ENCODE data around the gene TOLLIP.

The TOLLIP gene

GRCh38 chr11:1336836-1337646 lies 27.6 kb upstream of the TOLLIP start:
- no peak overlapping the region for H3K4ac ChIP-seq (ENCODE audit: low read length)
- H3K9ac ChIP-seq (ENCODE audit: low read depth, low read length, poor library complexity) = no peak overlapping the region
- peaks cover 12 to 14% of the 10 kb centered on the region in 2 donors for H3K9me3 ChIP-seq (replicated peaks in 1 of 2; ENCODE audit: control insufficient read depth in 2 of 2, insufficient read depth in 1 of 2, low read depth in 1 of 2, low read length in 2 of 2)
- peaks cover 0 to 20% (median 13%) of the 10 kb centered on the region in 3 experiments for H3K27me3 ChIP-seq (ENCODE audit: control insufficient read depth in 3 of 3, insufficient read depth in 3 of 3, low read depth in 1 of 3, low read length in 3 of 3)
- H2BK5ac ChIP-seq (ENCODE audit: low read length) = peak overlapping the region; percentile 82
- peaks cover 6 to 8% of the 10 kb centered on the region in 2 donors for H3K4me1 ChIP-seq (ENCODE audit: control insufficient read depth in 2 of 2, insufficient read depth in 1 of 2, low read depth in 1 of 2, low read length in 2 of 2)
- H3K4me3 ChIP-seq (ENCODE audit: low read length in 2 of 2) = peak overlapping the region in 1 of 2 donors; percentile 75
- H4K8ac ChIP-seq (ENCODE audit: low read depth, low read length) = no peak overlapping the region
- no peak overlapping the region for H2BK12ac ChIP-seq (ENCODE audit: low read length)
- no peaks in the 10 kb centered on the region for H3K79me1 ChIP-seq (ENCODE audit: low read depth, low read length)
- no peak overlapping the region for H2BK120ac ChIP-seq (ENCODE audit: low read depth, low read length)
- peak overlapping the region; percentile 43 for H3K23ac ChIP-seq (ENCODE audit: low read depth, low read length, poor library complexity)
- peak overlapping the region; percentile 26 for H2BK15ac ChIP-seq (ENCODE audit: low read length)
- no peak overlapping the region for H3K27ac ChIP-seq (replicated peaks; ENCODE audit: low read length)
- no peak overlapping the region for H2AK5ac ChIP-seq (ENCODE audit: low read depth, low read length)
- H4K91ac ChIP-seq (ENCODE audit: low read depth, low read length, poor library complexity) = no peak overlapping the region
- peak overlapping the region; percentile 89 for H2AFZ ChIP-seq (ENCODE audit: low read length)
- peak overlapping the region; percentile 85 for H3K18ac ChIP-seq (ENCODE audit: low read length)
- H3K36me3 ChIP-seq (replicated peaks in 1 of 2; ENCODE audit: control insufficient read depth in 2 of 2, insufficient read depth in 2 of 2, low read length in 2 of 2) = peaks cover 0 to 1% of the 10 kb centered on the region in 2 donors
- WGBS, 2 donors (ENCODE audit: extremely low coverage in 2 of 2, insufficient read length in 2 of 2, insufficient replicate concordance in 1 of 2) = no CpG with 5 or more reads among the region's 95 CpGs
- DNase-seq (ENCODE audit: low spot score) = no peak
- H3K14ac ChIP-seq (ENCODE audit: low read length) = no peak overlapping the region
- peak overlapping the region; percentile 83 for H3K4me2 ChIP-seq (ENCODE audit: insufficient read depth, low read length, poor library complexity, severe bottlenecking)

DNA sequence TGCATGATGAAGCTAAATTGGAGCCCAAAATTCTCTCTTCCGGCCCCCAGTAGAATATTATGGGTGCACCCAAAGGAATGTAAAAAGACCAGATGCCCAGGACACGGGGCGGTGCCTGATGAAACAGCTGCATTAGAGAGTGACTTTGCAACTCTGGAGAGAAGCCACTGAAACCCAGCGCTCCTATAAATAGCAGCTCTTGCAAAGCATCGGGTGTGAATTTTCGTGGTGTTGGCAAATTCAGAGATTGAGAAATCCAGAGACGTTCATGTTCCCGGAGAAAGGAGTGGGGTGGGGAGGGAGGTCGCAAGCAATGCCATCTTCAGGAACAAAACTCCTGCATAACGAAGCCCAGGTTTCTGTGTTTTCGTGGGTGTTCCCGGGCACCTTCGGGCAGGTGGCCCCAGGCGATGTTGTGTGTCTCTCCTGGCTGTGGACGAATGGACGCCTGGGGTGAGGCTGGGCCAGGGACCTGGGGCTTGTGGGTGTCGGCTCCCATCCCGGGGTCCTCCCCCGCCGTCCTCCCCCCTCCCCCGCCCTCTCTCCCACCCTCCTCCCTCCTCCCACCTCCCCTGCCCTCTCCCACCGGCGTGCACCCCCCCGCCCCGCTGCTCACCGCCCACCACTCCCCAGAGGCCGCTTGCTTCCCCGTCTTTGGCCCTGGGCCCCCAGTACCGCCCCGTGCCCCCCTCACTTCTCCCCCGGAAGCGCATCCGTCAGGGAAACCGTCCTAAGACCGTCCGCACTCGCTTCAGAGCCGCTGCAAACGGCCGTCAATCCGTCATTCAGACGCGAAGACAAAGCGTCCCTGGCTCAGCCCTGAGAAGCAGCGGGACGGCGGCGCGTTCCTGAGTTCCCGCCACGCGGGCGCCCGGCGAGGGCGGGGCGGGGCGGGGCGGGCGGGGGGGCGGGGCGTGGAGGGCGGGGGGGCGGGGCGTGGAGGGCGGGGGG lies 26.7 kb upstream of the TOLLIP start:
- Histone ChIP-seq H3K27ac (replicated peaks; ENCODE audit: low read length) (no peak overlapping the region), H2BK5ac (ENCODE audit: low read length) (no peak overlapping the region), H2BK15ac (ENCODE audit: low read length) (peak overlapping the region; percentile 67), H4K91ac (ENCODE audit: low read depth, low read length, poor library complexity) (no peak overlapping the region), H3K4ac (ENCODE audit: low read length) (no peak overlapping the region), H3K4me2 (ENCODE audit: insufficient read depth, low read length, poor library complexity, severe bottlenecking) (peak overlapping the region; percentile 84), H3K79me1 (ENCODE audit: low read depth, low read length) (no peaks in the 10 kb centered on the region), H3K23ac (ENCODE audit: low read depth, low read length, poor library complexity) (no peak overlapping the region), H2BK120ac (ENCODE audit: low read depth, low read length) (no peak overlapping the region), H3K14ac (ENCODE audit: low read length) (peak overlapping the region; percentile 79), H4K8ac (ENCODE audit: low read depth, low read length) (no peak overlapping the region), H3K9me3 (replicated peaks in 1 of 2; ENCODE audit: control insufficient read depth in 2 of 2, insufficient read depth in 1 of 2, low read depth in 1 of 2, low read length in 2 of 2) (peaks cover 12 to 14% of the 10 kb centered on the region in 2 donors), H2AFZ (ENCODE audit: low read length) (peak overlapping the region; percentile 87), H3K4me1 (ENCODE audit: control insufficient read depth in 2 of 2, insufficient read depth in 1 of 2, low read depth in 1 of 2, low read length in 2 of 2) (peaks cover 6 to 8% of the 10 kb centered on the region in 2 donors), H2AK5ac (ENCODE audit: low read depth, low read length) (peak overlapping the region; percentile 29), H3K4me3 (ENCODE audit: low read length in 2 of 2) (peak overlapping the region; percentile 46 to 79), H3K36me3 (replicated peaks in 1 of 2; ENCODE audit: control insufficient read depth in 2 of 2, insufficient read depth in 2 of 2, low read length in 2 of 2) (peaks cover 0 to 1% of the 10 kb centered on the region in 2 donors), H2BK12ac (ENCODE audit: low read length) (no peak overlapping the region), H3K18ac (ENCODE audit: low read length) (peak overlapping the region; percentile 95), H3K9ac (ENCODE audit: low read depth, low read length, poor library complexity) (peak overlapping the region; percentile 88), H3K27me3 (ENCODE audit: control insufficient read depth in 3 of 3, insufficient read depth in 3 of 3, low read depth in 1 of 3, low read length in 3 of 3) (peaks cover 0 to 20% (median 13%) of the 10 kb centered on the region in 3 experiments)
- peak; percentile 77 for DNase-seq (ENCODE audit: low spot score)
- WGBS, 2 donors (ENCODE audit: extremely low coverage in 2 of 2, insufficient read length in 2 of 2, insufficient replicate concordance in 1 of 2) = no CpG with 5 or more reads among the region's 66 CpGs

GRCh38 chr11:1335264-1335810 lies 25.9 kb upstream of the TOLLIP start:
- Histone ChIP-seq H3K14ac (ENCODE audit: low read length) (no peak overlapping the region), H3K4me2 (ENCODE audit: insufficient read depth, low read length, poor library complexity, severe bottlenecking) (peak overlapping the region; percentile 84), H3K27me3 (ENCODE audit: control insufficient read depth in 3 of 3, insufficient read depth in 3 of 3, low read depth in 1 of 3, low read length in 3 of 3) (peaks cover 0 to 20% (median 13%) of the 10 kb centered on the region in 3 experiments), H2AK5ac (ENCODE audit: low read depth, low read length) (peak overlapping the region; percentile 29), H3K9me3 (replicated peaks in 1 of 2; ENCODE audit: control insufficient read depth in 2 of 2, insufficient read depth in 1 of 2, low read depth in 1 of 2, low read length in 2 of 2) (peaks cover 12 to 14% of the 10 kb centered on the region in 2 donors), H2BK120ac (ENCODE audit: low read depth, low read length) (no peak overlapping the region), H3K23ac (ENCODE audit: low read depth, low read length, poor library complexity) (no peak overlapping the region), H4K91ac (ENCODE audit: low read depth, low read length, poor library complexity) (no peak overlapping the region), H2BK15ac (ENCODE audit: low read length) (no peak overlapping the region), H4K8ac (ENCODE audit: low read depth, low read length) (no peak overlapping the region), H3K79me1 (ENCODE audit: low read depth, low read length) (no peaks in the 10 kb centered on the region), H3K27ac (replicated peaks; ENCODE audit: low read length) (no peak overlapping the region), H2BK5ac (ENCODE audit: low read length) (no peak overlapping the region), H2AFZ (ENCODE audit: low read length) (peak overlapping the region; percentile 87), H3K4ac (ENCODE audit: low read length) (no peak overlapping the region), H3K18ac (ENCODE audit: low read length) (peak overlapping the region; percentile 72), H2BK12ac (ENCODE audit: low read length) (no peak overlapping the region), H3K9ac (ENCODE audit: low read depth, low read length, poor library complexity) (no peak overlapping the region), H3K4me3 (ENCODE audit: low read length in 2 of 2) (peak overlapping the region in 1 of 2 donors; percentile 46), H3K36me3 (replicated peaks in 1 of 2; ENCODE audit: control insufficient read depth in 2 of 2, insufficient read depth in 2 of 2, low read length in 2 of 2) (peaks cover 0 to 1% of the 10 kb centered on the region in 2 donors), H3K4me1 (ENCODE audit: control insufficient read depth in 2 of 2, insufficient read depth in 1 of 2, low read depth in 1 of 2, low read length in 2 of 2) (peaks cover 6 to 8% of the 10 kb centered on the region in 2 donors)
- WGBS, 2 donors (ENCODE audit: extremely low coverage in 2 of 2, insufficient read length in 2 of 2, insufficient replicate concordance in 1 of 2) = no CpG with 5 or more reads among the region's 10 CpGs
- no peak for DNase-seq (ENCODE audit: low spot score)
